Hematopoietic multipotent progenitor cell treated with erythropoietin and hydrocortisone succinate and interleukin-3 and kit ligand, for 6 days (in vitro differentiated cells): Measurements from ENCODE around the gene ERMP1.

Experiments used
- DNase-seq: peaks from one replicate; pipeline ENCODE4 v3.0.0-alpha.2; 2015

The ERMP1 gene

GRCh38 chr9:5854063-5854790 lies 21.3 kb upstream of the ERMP1 start:
- no peak for DNase-seq

- DNase-seq: no peak
Observed at GRCh38 chr9:5853617-5854016, 20.7 kb upstream of the ERMP1 start.

GRCh38 chr9:5852987-5853386 lies 20.1 kb upstream of the ERMP1 start:
- DNase-seq: no peak

- peak; percentile 78 for DNase-seq
Observed at GRCh38 chr9:5851445-5851844, 18.5 kb upstream of the ERMP1 start.

- no peak for DNase-seq
Observed at GRCh38 chr9:5850724-5851122, 17.8 kb upstream of the ERMP1 start.

- DNase-seq: no peak
Observed at GRCh38 chr9:5848372-5848882, 15.5 kb upstream of the ERMP1 start.

- DNase-seq: no peak
Observed at GRCh38 chr9:5846501-5846921, 13.6 kb upstream of the ERMP1 start.

GRCh38 chr9:5846096-5846495 lies 13.2 kb upstream of the ERMP1 start:
- DNase-seq: no peak

- no peak for DNase-seq
Observed at GRCh38 chr9:5845157-5845531, 12.2 kb upstream of the ERMP1 start.

GRCh38 chr9:5843794-5844471 lies 11.0 kb upstream of the ERMP1 start:
- no peak for DNase-seq

GRCh38 chr9:5842929-5843793 lies 10.2 kb upstream of the ERMP1 start:
- DNase-seq: no peak

GRCh38 chr9:5841771-5842573 lies 9.1 kb upstream of the ERMP1 start:
- DNase-seq: no peak

- no peak for DNase-seq
Observed at GRCh38 chr9:5840788-5841187, 7.9 kb upstream of the ERMP1 start.

GRCh38 chr9:5839572-5839902 lies 6.6 kb upstream of the ERMP1 start:
- DNase-seq: no peak

GRCh38 chr9:5838884-5839571 lies 6.1 kb upstream of the ERMP1 start:
- DNase-seq: peak; percentile 62

- no peak for DNase-seq
Observed at GRCh38 chr9:5835808-5836207, 2.9 kb upstream of the ERMP1 start.

GRCh38 chr9:5834214-5834613 lies 1.3 kb upstream of the ERMP1 start:
- DNase-seq: no peak

- DNase-seq: peak; percentile 79
Observed at GRCh38 chr9:5832071-5832537, 813 bp downstream of the ERMP1 start.

GRCh38 chr9:5825895-5826622 lies 6.9 kb downstream of the ERMP1 start:
- peak; percentile 76 for DNase-seq

- DNase-seq: no peak
Observed at GRCh38 chr9:5825223-5825622, 7.7 kb downstream of the ERMP1 start.

- no peak for DNase-seq
Observed at GRCh38 chr9:5820425-5820824, 12.5 kb downstream of the ERMP1 start.
